IPS-NIHi7 (cell line): Measurements from ENCODE around the gene SGF29.
A peak's percentile ranks its signal among the peaks of the same experiment; 100 is the strongest.
"Not testable (repeated sequence)": the region's sequence is repeated elsewhere in the genome, so short reads cannot be mapped to it uniquely, and the experiment has no call there.

Experiments used
- DNase-seq: peaks from one replicate; pipeline ENCODE4 v3.0.0; 2012; ENCODE audit warnings: mixed read lengths; ENCODE audit errors: extremely low spot score

SGF29 gene

DNA sequence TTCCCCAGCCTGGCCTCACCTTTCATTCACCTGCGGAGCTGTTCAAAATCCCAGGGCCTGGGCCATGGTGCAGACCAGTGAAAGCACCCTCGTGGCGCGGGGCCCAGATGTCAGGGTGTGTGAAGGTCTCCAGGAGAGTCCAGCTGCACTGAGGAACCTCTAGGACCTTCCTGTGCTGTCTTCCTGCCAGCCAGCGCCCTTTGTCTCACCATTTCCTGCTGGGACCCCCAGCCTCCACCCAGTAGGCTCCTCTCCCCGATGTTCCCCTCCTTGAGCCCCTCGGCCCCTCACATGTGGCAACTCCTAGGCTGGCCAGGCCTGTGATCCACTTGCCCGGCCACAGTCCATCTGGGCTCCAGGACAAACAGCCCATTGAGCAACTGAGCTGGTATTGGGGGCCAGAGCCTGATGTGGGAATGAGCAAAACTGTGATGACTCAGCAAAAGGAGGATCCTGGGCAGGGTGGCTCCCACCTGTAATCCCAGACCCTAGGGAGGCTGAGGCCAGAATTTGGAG is 42.5 kb downstream of the SGF29 start:
- no peak for DNase-seq

- DNase-seq = peak; percentile 46
Observed at GRCh38 chr16:28596840-28597691, 43.3 kb downstream of the SGF29 start, which contains the start of gene SULT1A2. Gene SULT1A2 (minus strand): TSS chr16:28597050. CDS start chr16:28595930, 1,120 bp downstream.

GRCh38 chr16:28597692-28598261 is 44.1 kb downstream of the SGF29 start:
- peak; percentile 83 for DNase-seq

DNA sequence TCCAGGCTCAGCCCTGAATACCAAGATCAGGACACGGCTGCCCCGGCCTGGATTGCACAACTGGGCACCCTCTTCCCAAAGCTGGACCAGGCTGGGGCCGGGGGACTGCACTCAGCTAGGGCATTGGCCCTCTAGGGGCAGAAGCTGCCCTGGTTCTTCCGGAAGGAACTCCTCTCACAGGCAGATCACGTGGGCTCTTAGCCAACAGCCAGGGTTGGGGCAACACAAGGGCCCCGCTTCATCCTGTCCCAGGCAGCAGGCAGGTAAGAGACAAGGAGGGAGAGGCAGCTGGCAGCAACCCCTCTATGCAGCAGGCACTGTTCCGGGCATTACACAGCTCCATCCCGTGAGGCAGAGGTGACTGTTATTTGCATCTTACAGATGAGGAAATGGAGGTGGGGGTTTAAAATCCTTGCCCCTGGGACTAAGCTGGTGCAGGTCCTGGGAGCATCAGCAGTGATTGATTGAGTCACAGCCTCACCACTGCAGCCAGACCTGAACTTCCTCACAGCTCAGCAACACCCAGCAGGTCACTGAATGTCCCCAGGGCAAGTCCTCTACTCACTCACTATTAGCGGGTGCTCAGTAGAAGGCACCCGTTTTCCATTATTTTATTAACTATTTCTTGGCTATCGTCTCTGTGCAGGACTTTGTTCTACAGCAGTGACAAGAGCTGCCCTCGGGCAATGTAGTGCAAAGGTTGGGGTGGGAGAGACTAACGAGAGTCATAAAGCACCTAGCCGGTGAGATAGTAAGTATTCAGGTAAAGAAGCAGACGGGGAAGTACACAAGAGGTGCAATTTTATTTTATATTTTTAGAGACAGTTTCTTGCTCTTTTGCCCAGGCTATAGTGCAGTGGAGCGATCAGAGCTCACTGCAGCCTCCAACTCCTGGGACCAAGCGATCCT is 45.9 kb downstream of the SGF29 start:
- DNase-seq = not testable (repeated sequence)

DNA sequence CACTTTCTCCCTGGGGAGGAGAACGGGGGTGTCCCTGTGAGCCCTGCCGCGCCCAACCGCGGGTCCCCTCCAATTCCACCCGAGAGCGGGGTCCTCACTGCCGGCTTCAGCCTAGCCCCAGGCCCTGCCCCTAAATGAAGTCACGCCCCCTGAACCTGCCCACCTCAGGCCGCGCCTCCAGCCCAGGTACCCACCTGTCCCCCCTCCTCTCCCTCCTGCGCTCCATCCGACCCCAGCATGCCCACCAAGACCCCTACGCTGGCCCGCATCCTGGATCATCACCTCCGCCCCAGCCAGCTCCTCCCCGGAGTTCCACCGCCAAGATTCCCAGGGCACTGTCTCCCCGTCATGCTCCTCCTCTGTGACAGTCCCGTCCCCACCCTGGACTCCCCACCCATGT is 47.2 kb downstream of the SGF29 start:
- not testable (repeated sequence) for DNase-seq

- DNase-seq = not testable (repeated sequence)
Observed at GRCh38 chr16:28601589-28601988, 47.9 kb downstream of the SGF29 start.

- not testable (repeated sequence) for DNase-seq
Observed at GRCh38 chr16:28602062-28602461, 48.3 kb downstream of the SGF29 start.

DNA sequence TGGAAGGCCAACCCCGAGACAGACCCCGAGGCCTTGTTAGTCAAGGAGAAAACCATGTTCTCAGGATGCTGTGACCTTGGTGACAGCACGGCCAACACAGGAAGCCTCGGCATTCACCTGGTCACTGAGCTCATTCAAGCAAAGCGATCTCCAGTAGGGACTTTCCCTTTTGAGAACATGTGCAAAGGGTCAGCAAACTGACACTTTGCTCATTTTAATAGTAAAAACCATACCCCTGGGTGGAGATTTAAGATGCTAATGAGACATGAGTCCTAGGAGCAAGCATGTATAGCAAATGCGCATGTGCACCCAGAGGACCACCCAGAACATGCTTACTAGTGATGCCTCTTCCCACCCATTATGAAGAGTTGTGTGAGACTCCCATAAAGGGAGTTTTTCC is 48.8 kb downstream of the SGF29 start:
- DNase-seq = no peak

- DNase-seq = no peak
Observed at GRCh38 chr16:28603381-28604185, 49.9 kb downstream of the SGF29 start.

DNA sequence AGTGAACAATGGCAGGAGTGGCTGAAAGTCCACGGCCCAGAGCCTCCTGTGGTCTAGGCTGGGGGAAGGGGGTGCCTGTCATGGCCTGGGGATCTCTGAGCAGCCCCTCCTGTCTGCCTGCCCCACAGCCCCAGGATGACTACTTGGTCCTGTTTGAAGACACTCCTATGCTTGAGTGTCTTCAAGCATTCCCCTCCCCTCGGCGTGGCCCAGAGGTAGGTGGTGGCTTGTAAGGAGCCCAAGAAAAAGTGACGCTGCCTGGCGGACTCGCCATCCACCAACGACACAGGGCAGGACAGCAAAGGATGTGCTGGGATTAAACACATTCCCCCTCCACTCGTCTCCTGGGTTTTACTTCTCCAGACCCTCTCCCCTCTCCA is 50.5 kb downstream of the SGF29 start:
- DNase-seq = no peak

- DNase-seq = no peak
Observed at GRCh38 chr16:28606291-28607115, 52.8 kb downstream of the SGF29 start.

DNA sequence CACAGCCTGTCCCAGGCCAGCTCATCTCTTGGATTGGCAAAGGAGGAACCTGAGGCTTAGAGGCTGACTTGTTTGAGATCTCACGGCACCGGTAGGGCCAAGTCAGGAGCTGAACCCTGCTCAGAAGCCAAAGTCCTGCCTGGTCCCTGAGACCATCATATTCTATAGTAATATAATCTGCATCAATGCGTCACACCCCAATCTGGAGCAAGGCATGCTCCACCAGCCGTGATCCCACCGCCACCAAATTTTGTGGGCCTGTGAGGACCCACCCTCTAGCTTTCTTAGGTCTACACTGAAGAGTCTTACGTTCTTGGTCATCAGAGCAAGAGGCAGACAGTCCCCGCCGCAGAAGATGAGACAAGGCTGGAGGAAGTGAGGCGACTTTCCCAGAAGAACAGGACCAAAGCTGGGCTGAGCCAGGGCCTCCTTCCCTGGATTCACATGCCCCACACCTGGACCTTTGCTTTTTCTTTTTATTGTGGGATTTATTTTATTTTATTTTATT is 53.5 kb downstream of the SGF29 start:
- no peak for DNase-seq

DNA sequence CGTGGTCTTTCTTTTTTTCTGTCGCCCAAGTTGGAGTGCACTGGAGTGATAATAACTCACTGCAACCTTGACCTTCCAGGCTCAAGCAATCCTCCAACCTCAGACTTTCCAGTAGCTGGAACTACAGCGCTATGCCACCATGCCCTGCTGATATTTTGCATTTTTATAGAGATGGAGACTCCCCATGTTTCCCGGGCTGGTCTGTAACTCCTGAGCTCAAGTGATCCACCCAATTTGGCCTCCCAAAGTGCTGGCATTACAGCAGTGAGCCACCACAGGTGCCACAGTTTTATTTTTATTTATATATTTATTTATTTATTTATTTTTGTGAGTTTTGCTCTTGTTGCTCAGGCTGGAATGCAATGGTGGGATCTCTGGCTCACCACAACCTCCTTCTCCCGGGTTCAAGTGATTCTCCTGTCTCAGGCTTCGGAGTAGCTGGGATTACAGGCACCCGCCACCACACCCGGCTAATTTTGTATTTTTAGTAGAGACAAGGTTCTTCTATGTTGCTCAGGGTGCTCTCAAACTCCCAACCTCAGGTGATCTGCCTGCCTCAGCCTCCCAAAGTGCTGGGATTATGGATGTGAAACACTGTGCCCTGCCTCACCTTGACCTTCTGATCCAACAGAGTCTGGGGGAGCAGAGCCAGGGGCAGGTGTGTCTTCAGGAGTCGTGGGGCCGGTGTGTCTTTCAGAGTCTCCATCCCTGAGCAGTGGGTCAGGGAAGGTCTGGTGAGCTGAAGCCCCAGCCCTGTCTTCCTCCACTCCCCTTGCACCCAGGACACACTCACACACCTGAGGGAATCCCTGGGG is 54.2 kb downstream of the SGF29 start:
- not testable (repeated sequence) for DNase-seq

DNA sequence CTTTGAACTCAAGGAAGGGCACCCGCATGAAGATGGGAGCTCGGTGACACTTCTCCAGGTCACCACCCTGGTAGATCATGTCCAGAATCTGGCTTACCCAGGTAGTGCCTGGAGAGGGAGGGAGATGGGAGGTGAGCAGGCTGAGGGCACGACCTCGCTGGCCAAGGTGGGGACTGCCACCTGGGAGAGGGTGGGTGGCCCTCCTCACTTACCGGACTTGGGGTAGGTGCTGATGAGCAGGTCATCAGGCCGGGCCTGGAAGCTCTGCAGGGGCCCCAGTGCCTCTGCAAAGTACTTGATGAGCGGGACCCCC is 54.7 kb downstream of the SGF29 start:
- DNase-seq = not testable (repeated sequence)

DNA sequence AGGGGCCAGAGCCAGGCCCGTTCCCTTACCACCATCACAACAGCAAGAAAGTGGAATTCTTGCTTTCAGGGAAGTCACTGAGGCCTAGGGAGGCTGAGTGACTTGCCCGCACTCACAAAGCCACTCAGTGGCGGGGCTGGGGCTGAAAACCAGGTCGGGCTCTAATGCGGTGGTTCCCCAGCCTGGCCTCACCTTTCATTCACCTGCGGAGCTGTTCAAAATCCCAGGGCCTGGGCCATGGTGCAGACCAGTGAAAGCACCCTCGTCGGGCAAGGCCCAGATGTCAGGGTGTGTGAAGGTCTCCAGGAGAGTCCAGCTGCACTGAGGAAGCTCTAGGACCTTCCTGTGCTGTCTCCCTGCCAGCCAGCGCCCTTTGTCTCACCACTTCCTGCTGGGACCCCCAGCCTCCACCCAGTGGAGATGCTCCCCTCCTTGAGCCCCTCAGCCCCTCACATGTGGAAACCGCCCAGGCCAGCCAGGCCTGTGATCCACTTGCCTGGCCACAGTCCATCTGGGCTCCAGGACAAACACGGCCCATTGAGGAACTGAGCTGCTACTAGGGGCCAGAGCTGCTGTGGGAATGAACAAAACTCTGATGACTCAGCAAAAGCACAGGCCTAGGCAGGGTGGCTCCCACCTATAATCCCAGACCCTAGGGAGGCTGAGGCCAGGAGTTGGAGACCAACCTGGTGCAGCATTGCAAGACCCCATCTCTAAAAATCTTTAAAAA is 55.3 kb downstream of the SGF29 start:
- not testable (repeated sequence) for DNase-seq

DNA sequence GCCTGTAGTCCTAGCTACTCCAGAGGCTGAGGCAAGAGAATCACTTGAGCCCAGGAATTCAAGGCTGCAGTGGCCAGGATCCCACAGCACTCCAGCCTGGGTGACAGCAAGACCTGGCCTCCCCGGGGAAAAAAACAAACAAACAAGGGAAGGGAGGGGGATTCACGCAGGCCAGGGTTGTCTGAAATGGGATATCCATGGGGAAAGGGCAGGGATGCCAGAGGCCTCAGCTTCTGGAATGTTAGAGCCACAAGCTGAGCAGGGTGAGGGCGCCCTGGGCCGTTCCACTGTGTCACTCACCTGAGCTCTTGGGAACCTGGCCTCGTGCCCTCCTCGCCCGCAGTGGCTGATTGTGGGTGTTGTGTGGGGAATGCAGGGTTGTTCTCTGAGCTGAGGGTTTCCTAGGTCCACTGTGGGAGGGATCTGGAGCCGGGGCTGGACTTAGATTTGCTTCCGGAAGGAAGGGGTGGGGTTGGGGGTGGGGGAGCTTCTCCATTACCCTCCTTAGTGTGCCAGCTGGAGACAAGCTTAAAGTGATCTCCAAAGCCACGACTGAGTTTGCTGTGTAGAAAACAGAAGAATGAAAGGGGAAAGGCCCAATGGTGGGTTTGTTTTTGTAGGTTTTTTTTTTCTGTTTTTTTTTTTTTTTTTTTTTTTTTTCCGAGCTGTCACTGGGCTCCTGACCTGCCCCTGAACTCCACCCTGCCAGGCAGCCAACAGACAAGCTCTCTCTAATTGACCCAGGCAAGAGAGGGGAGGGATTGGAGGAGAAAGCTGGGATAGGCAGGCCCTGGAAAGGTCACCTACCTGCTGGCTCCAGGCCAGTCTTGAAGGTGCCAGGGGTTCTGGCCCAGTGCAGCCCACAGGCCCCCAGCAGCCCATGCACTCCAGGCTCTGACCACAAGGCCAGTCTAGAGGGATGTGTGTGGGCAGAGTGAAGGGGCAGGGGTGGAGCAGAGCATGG is 56.2 kb downstream of the SGF29 start, which contains the start of gene SULT1A1:
TSS of gene SULT1A1 (minus strand) at position 414 of the 964 bp plus-strand sequence. CDS start 1,189 bp downstream, outside the sequence.
- no peak for DNase-seq

- no peak for DNase-seq
Observed at GRCh38 chr16:28610595-28611191, 57.0 kb downstream of the SGF29 start.
